OCI-LY1 (cell line): Measurements from ENCODE around the gene LUZP1.

Experiments
- H2AFZ ChIP-seq: fragments of 200-600 bp; sonication (generic), shearing (Covaris generic); 2 replicates; pipeline ENCODE4 v1.6.0; 2014; ENCODE audit warnings: antibody characterized with exemption, mild to moderate bottlenecking, low read length
- H3F3A ChIP-seq: fragments of 200-600 bp; sonication (generic), shearing (Covaris generic); 2 replicates; pipeline ENCODE4 v1.6.0; 2014; ENCODE audit warnings: mild to moderate bottlenecking, antibody characterized with exemption, low read length, moderate library complexity; ENCODE audit not compliant: insufficient read depth
- H3K27ac ChIP-seq: fragments of 200-600 bp; sonication (generic); 2 replicates; pipeline ENCODE4 v1.5.1; 2014; ENCODE audit warnings: low read length, mixed run types, mild to moderate bottlenecking, low read depth; ENCODE audit not compliant: poor library complexity, severe bottlenecking
- H3K27me3 ChIP-seq: fragments of 200-600 bp; sonication (generic); 2 replicates; pipeline ENCODE4 v1.6.0; 2014; ENCODE audit warnings: antibody characterized with exemption, mild to moderate bottlenecking, low read length, moderate library complexity; ENCODE audit not compliant: insufficient read depth
- H3K36me3 ChIP-seq: fragments of 200-600 bp; sonication (generic); 2 replicates; pipeline ENCODE4 v1.6.1; 2014; ENCODE audit warnings: mild to moderate bottlenecking, antibody characterized with exemption, low read length, moderate library complexity, mixed read lengths; ENCODE audit not compliant: insufficient read depth
- H3K4me1 ChIP-seq: fragments of 200-600 bp; sonication (generic); 2 replicates; pipeline ENCODE4 v1.5.1; 2014; ENCODE audit warnings: mild to moderate bottlenecking, low read length, moderate library complexity; ENCODE audit not compliant: insufficient read depth, severe bottlenecking
- H3K4me2 ChIP-seq: fragments of 200-600 bp; sonication (generic), shearing (Covaris generic); 2 replicates; pipeline ENCODE4 v1.6.1; 2014; ENCODE audit warnings: low read length
- H3K4me3 ChIP-seq: fragments of 200-600 bp; sonication (generic); 2 replicates; pipeline ENCODE4 v1.5.1; 2014; ENCODE audit warnings: low read length, low read depth, mild to moderate bottlenecking, mixed read lengths; ENCODE audit not compliant: poor library complexity, severe bottlenecking
- H3K79me2 ChIP-seq: fragments of 200-600 bp; shearing (Covaris generic); 2 replicates; pipeline ENCODE4 v1.6.1; 2016; ENCODE audit warnings: mixed run types, low read length, mixed read lengths; ENCODE audit not compliant: insufficient read depth
- H3K9ac ChIP-seq: fragments of 200-600 bp; sonication (generic), shearing (Covaris generic); 2 replicates; pipeline ENCODE4 v1.6.1; 2014; ENCODE audit warnings: mild to moderate bottlenecking, low read length, mixed read lengths
- H3K9me2 ChIP-seq: fragments of 200-600 bp; sonication (generic), shearing (Covaris generic); 2 replicates; pipeline ENCODE4 v1.6.1; 2014; ENCODE audit warnings: low read depth, mild to moderate bottlenecking, low read length, mixed read lengths
- H3K9me3 ChIP-seq: fragments of 200-600 bp; shearing (Covaris generic); 2 replicates; pipeline ENCODE4 v1.6.1; 2014; ENCODE audit warnings: low read length, mixed read lengths
- H4K20me1 ChIP-seq: fragments of 200-600 bp; sonication (generic), shearing (Covaris generic); 2 replicates; pipeline ENCODE4 v1.6.0; 2016; ENCODE audit warnings: mild to moderate bottlenecking, low read length; ENCODE audit not compliant: insufficient read depth
- EZH2 ChIP-seq: fragments of 200-600 bp; sonication (generic), shearing (Covaris generic); IDR thresholded peaks from 2 replicates; pipeline ENCODE4 v1.8.0; 2017; ENCODE audit warnings: borderline replicate concordance, mixed run types, mild to moderate bottlenecking, antibody characterized with exemption, low read length, moderate library complexity, mixed read lengths
- TF ChIP-seq, protein P1 (sequence below): fragments of 200-600 bp; sonication (generic), shearing (Covaris generic); IDR thresholded peaks from 2 replicates; pipeline ENCODE4 v1.5.1; 2017; ENCODE audit warnings: mild to moderate bottlenecking, antibody characterized with exemption, low read length, moderate library complexity, mixed read lengths

The LUZP1 gene

DNA sequence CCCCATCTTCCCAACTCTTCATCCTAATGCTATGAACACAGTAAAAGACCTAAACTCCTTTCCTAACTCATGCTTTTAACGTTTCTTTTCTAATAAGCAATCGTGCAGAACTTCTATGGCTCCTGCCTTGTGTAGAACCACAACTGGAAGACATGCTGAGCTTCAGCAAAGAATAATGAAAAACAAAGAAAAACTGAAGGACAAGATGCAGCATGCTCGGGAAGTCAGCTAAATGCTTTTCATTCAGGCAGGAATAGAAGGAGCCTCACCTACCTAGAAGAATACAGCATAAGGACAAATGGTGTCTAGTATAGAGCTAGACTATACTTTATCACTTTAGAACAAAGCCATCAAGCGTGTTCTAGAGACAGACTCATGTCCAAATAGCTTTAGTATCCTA is 45.9 kb downstream of the LUZP1 start:
- Histone ChIP-seq H3F3A (no peaks in the 10 kb centered on the region), H3K27ac (no peak overlapping the region), H3K79me2 (no peaks in the 10 kb centered on the region), H3K9me2 (no peaks in the 10 kb centered on the region), H3K4me3 (no peak overlapping the region), H3K36me3 (no peaks in the 10 kb centered on the region), H3K27me3 (no peaks in the 10 kb centered on the region), H3K9me3 (no peaks in the 10 kb centered on the region), H4K20me1 (no peaks in the 10 kb centered on the region), H3K4me1 (no peaks in the 10 kb centered on the region), H3K9ac (no peak overlapping the region), H2AFZ (no peak overlapping the region), H3K4me2 (no peak overlapping the region)
- no peak for TF ChIP-seq EZH2
- TF ChIP-seq, protein P1, sequence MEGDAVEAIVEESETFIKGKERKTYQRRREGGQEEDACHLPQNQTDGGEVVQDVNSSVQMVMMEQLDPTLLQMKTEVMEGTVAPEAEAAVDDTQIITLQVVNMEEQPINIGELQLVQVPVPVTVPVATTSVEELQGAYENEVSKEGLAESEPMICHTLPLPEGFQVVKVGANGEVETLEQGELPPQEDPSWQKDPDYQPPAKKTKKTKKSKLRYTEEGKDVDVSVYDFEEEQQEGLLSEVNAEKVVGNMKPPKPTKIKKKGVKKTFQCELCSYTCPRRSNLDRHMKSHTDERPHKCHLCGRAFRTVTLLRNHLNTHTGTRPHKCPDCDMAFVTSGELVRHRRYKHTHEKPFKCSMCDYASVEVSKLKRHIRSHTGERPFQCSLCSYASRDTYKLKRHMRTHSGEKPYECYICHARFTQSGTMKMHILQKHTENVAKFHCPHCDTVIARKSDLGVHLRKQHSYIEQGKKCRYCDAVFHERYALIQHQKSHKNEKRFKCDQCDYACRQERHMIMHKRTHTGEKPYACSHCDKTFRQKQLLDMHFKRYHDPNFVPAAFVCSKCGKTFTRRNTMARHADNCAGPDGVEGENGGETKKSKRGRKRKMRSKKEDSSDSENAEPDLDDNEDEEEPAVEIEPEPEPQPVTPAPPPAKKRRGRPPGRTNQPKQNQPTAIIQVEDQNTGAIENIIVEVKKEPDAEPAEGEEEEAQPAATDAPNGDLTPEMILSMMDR = no peak

GRCh38 chr1:23122023-23122748 is 46.5 kb downstream of the LUZP1 start:
- no peak overlapping the region for H3K9ac ChIP-seq
- H3K4me3 ChIP-seq = no peak overlapping the region
- H3K79me2 ChIP-seq = no peaks in the 10 kb centered on the region
- no peak overlapping the region for H3K4me2 ChIP-seq
- no peaks in the 10 kb centered on the region for H3K9me2 ChIP-seq
- H3K9me3 ChIP-seq = no peaks in the 10 kb centered on the region
- H2AFZ ChIP-seq = no peak overlapping the region
- no peak overlapping the region for H3K27ac ChIP-seq
- H4K20me1 ChIP-seq = no peaks in the 10 kb centered on the region
- H3F3A ChIP-seq = no peaks in the 10 kb centered on the region
- H3K27me3 ChIP-seq = no peaks in the 10 kb centered on the region
- no peaks in the 10 kb centered on the region for H3K4me1 ChIP-seq
- TF ChIP-seq, protein P1 = no peak
- H3K36me3 ChIP-seq = no peaks in the 10 kb centered on the region

DNA sequence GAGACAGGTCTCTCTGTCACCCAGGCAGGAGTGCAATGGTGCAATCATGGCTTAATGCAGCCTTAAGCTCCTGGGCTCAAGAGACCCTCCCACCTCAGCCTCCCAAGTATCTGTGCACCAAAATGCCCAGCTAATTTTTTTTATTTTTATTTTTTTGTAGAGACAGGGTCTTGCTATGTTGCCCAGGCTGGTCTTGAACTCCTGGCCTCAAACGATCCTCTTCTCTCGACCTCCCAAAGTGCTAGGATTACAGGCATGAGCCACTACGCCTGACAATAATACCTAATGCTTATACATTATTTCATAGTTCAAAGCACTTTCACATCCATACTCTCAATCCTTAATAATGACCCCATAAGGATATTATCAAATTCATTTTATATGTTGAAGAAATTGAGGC is 48.3 kb downstream of the LUZP1 start:
- Histone ChIP-seq H3K9me3 (no peaks in the 10 kb centered on the region), H3K9ac (no peak overlapping the region), H3K4me2 (no peak overlapping the region), H4K20me1 (no peaks in the 10 kb centered on the region), H3K36me3 (no peaks in the 10 kb centered on the region), H3K79me2 (no peaks in the 10 kb centered on the region), H3K4me1 (no peaks in the 10 kb centered on the region), H3K27me3 (no peaks in the 10 kb centered on the region), H3F3A (no peaks in the 10 kb centered on the region), H2AFZ (no peak overlapping the region), H3K4me3 (no peak overlapping the region), H3K9me2 (no peaks in the 10 kb centered on the region), H3K27ac (no peak overlapping the region)
- TF ChIP-seq EZH2 = no peak
- TF ChIP-seq, protein P1 = no peak
